Erythroblast (primary cell): ENCODE measurements around the gene MKRN2.

Experiments used
- GATA1 ChIP-seq: IDR thresholded peaks from 2 replicates; pipeline ENCODE4 v1.6.1; 2011; ENCODE audit warnings: low read depth, mild to moderate bottlenecking, control low read depth, low read length, moderate library complexity
- POLR2A ChIP-seq: IDR thresholded peaks from 2 replicates; pipeline ENCODE4 v1.6.1; 2011; ENCODE audit warnings: mild to moderate bottlenecking, low read length

DNA sequence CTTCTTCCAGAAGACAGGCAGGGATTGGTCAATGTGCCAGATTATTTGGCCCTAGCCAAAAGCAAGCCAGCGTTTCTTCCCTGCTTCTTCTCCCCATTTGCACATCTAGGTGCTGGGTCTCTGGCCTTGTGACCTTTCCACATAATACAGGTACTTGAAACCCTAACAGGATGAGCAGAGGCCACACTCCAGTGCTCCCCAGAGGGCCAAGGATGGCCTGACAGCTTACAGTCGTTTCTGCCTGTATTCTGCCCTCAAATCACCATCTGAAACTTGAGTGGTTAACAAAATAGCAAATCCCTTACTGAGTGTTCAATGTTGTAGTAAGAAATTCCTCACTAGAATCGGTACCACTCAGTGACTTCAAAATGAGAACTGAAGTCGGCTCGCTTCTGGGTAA is 29.1 kb downstream of the MKRN2 start:
- TF ChIP-seq POLR2A (no peak), GATA1 (no peak)
